Measurements from ENCODE around the gene NRG2.

The NRG2 gene

GRCh38 chr5:139820130-139820529, 223.0 kb downstream of the NRG2 start:
- no peaks in the 10 kb centered on the region for H3K79me2 ChIP-seq (ENCODE audit: control insufficient read depth, low read length)
- no peak for TF ChIP-seq EZH2phosphoT487 (IDR thresholded peaks at IDR 0.05; ENCODE audit: borderline replicate concordance, low read length)
- TF ChIP-seq CTCF (IDR thresholded peaks at IDR 0.05; ENCODE audit: low read depth, low read length, poor library complexity, severe bottlenecking): no peak

GRCh38 chr5:139817970-139818369, 225.1 kb downstream of the NRG2 start:
- Histone ChIP-seq H4K20me1 (ENCODE audit: control insufficient read depth, insufficient read depth, low read depth, low read length) (no peaks in the 10 kb centered on the region), H3K36me3 (ENCODE audit: control insufficient read depth, low read length) (no peaks in the 10 kb centered on the region), H3K27me3 (ENCODE audit: control insufficient read depth, low read length) (peaks cover 8% of the 10 kb centered on the region; the same call in 1 of the 2 replicates), H3K9me3 (ENCODE audit: control insufficient read depth, insufficient read depth, low read length) (no peaks in the 10 kb centered on the region), H3K4me3 (ENCODE audit: low read length) (no peak overlapping the region), H3K79me2 (ENCODE audit: control insufficient read depth, low read length) (no peaks in the 10 kb centered on the region), H3F3A (ENCODE audit: control insufficient read depth, insufficient read depth) (no peaks in the 10 kb centered on the region), H3K27ac (ENCODE audit: low read depth, low read length) (no peak overlapping the region), H3K4me2 (ENCODE audit: low read length) (no peak overlapping the region), H3K4me1 (ENCODE audit: control insufficient read depth, low read length) (no peaks in the 10 kb centered on the region), H3K9me2 (replicated peaks; ENCODE audit: control insufficient read depth, low read length) (no peaks in the 10 kb centered on the region)
- TF ChIP-seq CTCF (IDR thresholded peaks at IDR 0.05; ENCODE audit: low read depth, low read length, poor library complexity, severe bottlenecking) (no peak), EZH2phosphoT487 (IDR thresholded peaks at IDR 0.05; ENCODE audit: borderline replicate concordance, low read length) (no peak)

More at GRCh38 chr5:139820130-139820529, 223.0 kb downstream of the NRG2 start:
- Histone ChIP-seq H3K4me1 (ENCODE audit: control insufficient read depth, low read length) (no peaks in the 10 kb centered on the region), H3K9me3 (ENCODE audit: control insufficient read depth, insufficient read depth, low read length) (no peaks in the 10 kb centered on the region), H4K20me1 (ENCODE audit: control insufficient read depth, insufficient read depth, low read depth, low read length) (no peaks in the 10 kb centered on the region), H3K27me3 (ENCODE audit: control insufficient read depth, low read length) (peaks cover 8% of the 10 kb centered on the region; the same call in 1 of the 2 replicates), H3K4me2 (ENCODE audit: low read length) (no peak overlapping the region), H3F3A (ENCODE audit: control insufficient read depth, insufficient read depth) (no peaks in the 10 kb centered on the region), H3K27ac (ENCODE audit: low read depth, low read length) (no peak overlapping the region), H3K9me2 (replicated peaks; ENCODE audit: control insufficient read depth, low read length) (no peaks in the 10 kb centered on the region), H3K4me3 (ENCODE audit: low read length) (no peak overlapping the region), H3K36me3 (ENCODE audit: control insufficient read depth, low read length) (no peaks in the 10 kb centered on the region)

- Histone ChIP-seq H3K36me3 (ENCODE audit: control insufficient read depth, low read length) (no peaks in the 10 kb centered on the region), H3K4me3 (ENCODE audit: low read length) (no peak overlapping the region), H3K4me1 (ENCODE audit: control insufficient read depth, low read length) (no peaks in the 10 kb centered on the region), H3K27ac (ENCODE audit: low read depth, low read length) (no peak overlapping the region), H3K4me2 (ENCODE audit: low read length) (no peak overlapping the region), H3K9me3 (ENCODE audit: control insufficient read depth, insufficient read depth, low read length) (no peaks in the 10 kb centered on the region), H3K79me2 (ENCODE audit: control insufficient read depth, low read length) (no peaks in the 10 kb centered on the region), H3K27me3 (ENCODE audit: control insufficient read depth, low read length) (peaks cover 8% of the 10 kb centered on the region; the same call in 1 of the 2 replicates), H3F3A (ENCODE audit: control insufficient read depth, insufficient read depth) (no peaks in the 10 kb centered on the region), H3K9me2 (replicated peaks; ENCODE audit: control insufficient read depth, low read length) (no peaks in the 10 kb centered on the region), H4K20me1 (ENCODE audit: control insufficient read depth, insufficient read depth, low read depth, low read length) (no peaks in the 10 kb centered on the region)
- TF ChIP-seq EZH2phosphoT487 (IDR thresholded peaks at IDR 0.05; ENCODE audit: borderline replicate concordance, low read length): no peak
- no peak for TF ChIP-seq CTCF (IDR thresholded peaks at IDR 0.05; ENCODE audit: low read depth, low read length, poor library complexity, severe bottlenecking)
Observed at GRCh38 chr5:139817362-139817761, 225.7 kb downstream of the NRG2 start.
